IMR-90 (cell line): ENCODE results near the gene POU2F2. TPM values are rescaled to one million over a fixed set of nuclear protein-coding genes. Genes with fewer than 3 reads are reported as not detected.

Experiments
- ATAC-seq: fragments of 200-7000 bp; cut with Tn5 transposase; 2 replicates; pipeline ENCODE4 v1.9.1; 2020; ENCODE audit warnings: low read depth, mild to moderate bottlenecking, moderate library complexity
- BruUV-seq: library from RNA; stranded (reverse); fragments of 400-500 nt; replicated peaks from 2 replicates; lab custom pipeline; 2021; lab: Mats Ljungman, UMichigan
- CTCF ChIA-PET: fragments of 300-600 bp; formaldehyde crosslinking; extraction: SDS; loops from one replicate; lab custom pipeline; 2021; ENCODE audit warnings: antibody characterized with exemption; lab: Yijun Ruan, JAX
- POLR2A ChIA-PET: fragments of 300-600 bp; sonication (Branson Sonifier 250); formaldehyde crosslinking; loops from one replicate; lab custom pipeline; 2022; ENCODE audit warnings: antibody characterized with exemption; ENCODE audit not compliant: unreplicated experiment; lab: Charles Lee
- DNase-seq: peaks from one replicate; pipeline ENCODE4 v3.0.0; 2013
- H2AFZ ChIP-seq: replicated peaks from 2 replicates; pipeline ENCODE3; 2013; ENCODE audit warnings: low read length, mild to moderate bottlenecking; ENCODE audit not compliant: poor library complexity
- H2AK5ac ChIP-seq: 2 replicates; pipeline ENCODE4 v1.6.1; 2013; ENCODE audit warnings: low read depth, low read length, inconsistent platforms
- H2AK9ac ChIP-seq: replicated peaks from 2 replicates; pipeline ENCODE3; 2013; ENCODE audit warnings: mild to moderate bottlenecking, low read depth, low read length, moderate library complexity; ENCODE audit not compliant: poor library complexity
- H2BK120ac ChIP-seq: 2 replicates; pipeline ENCODE4 v1.6.1; 2013; ENCODE audit warnings: low read depth, low read length, inconsistent platforms
- H2BK15ac ChIP-seq: 3 replicates; pipeline ENCODE4 v1.6.1; 2013; ENCODE audit warnings: low read depth, low read length, inconsistent platforms
- H2BK20ac ChIP-seq: 2 replicates; pipeline ENCODE4 v1.6.1; 2013; ENCODE audit warnings: low read depth, mild to moderate bottlenecking, inconsistent platforms, low read length, moderate library complexity
- H2BK5ac ChIP-seq: 2 replicates; pipeline ENCODE4 v1.6.1; 2013; ENCODE audit warnings: mild to moderate bottlenecking, low read depth, low read length, inconsistent platforms; ENCODE audit not compliant: poor library complexity, severe bottlenecking
- H3K14ac ChIP-seq: replicated peaks from 2 replicates; pipeline ENCODE4 v1.6.1; 2013; ENCODE audit warnings: low read depth, low read length, inconsistent platforms
- H3K18ac ChIP-seq: 2 replicates; pipeline ENCODE4 v1.6.1; 2013; ENCODE audit warnings: low read depth, low read length, control low read depth
- H3K23ac ChIP-seq: 2 replicates; pipeline ENCODE4 v1.6.1; 2013; ENCODE audit warnings: low read depth, low read length, inconsistent platforms
- H3K27ac ChIP-seq: 2 replicates; pipeline ENCODE4 v1.5.1; 2013; ENCODE audit warnings: mild to moderate bottlenecking, control low read depth, low read length; ENCODE audit not compliant: insufficient read depth
- H3K27me3 ChIP-seq: 2 replicates; pipeline ENCODE4 v1.6.1; 2013; ENCODE audit warnings: low read length; ENCODE audit not compliant: control insufficient read depth, insufficient read depth
- H3K36me3 ChIP-seq: 2 replicates; pipeline ENCODE4 v1.6.1; 2013; ENCODE audit warnings: low read length, mixed read lengths; ENCODE audit not compliant: control insufficient read depth, insufficient read depth
- H3K4ac ChIP-seq: 2 replicates; pipeline ENCODE4 v1.6.1; 2013; ENCODE audit warnings: low read depth, low read length, inconsistent platforms
- H3K4me1 ChIP-seq: 2 replicates; pipeline ENCODE4 v1.6.1; 2013; ENCODE audit warnings: low read length, mixed read lengths; ENCODE audit not compliant: control insufficient read depth, insufficient read depth
- H3K4me2 ChIP-seq: 2 replicates; pipeline ENCODE4 v1.6.1; 2013; ENCODE audit warnings: low read depth, mild to moderate bottlenecking, control low read depth, low read length, moderate library complexity
- H3K4me3 ChIP-seq: 2 replicates; pipeline ENCODE4 v1.5.1; 2013; ENCODE audit warnings: low read depth, mild to moderate bottlenecking, control low read depth, low read length, moderate library complexity; ENCODE audit not compliant: insufficient read depth
- H3K56ac ChIP-seq: 2 replicates; pipeline ENCODE4 v1.6.1; 2013; ENCODE audit warnings: low read length, inconsistent platforms; ENCODE audit not compliant: insufficient read depth; ENCODE audit errors: extremely low read depth
- H3K79me1 ChIP-seq, 2 experiments: 2 replicates each; pipeline ENCODE4 v1.6.1; 2013; ENCODE audit warnings: low read length in 2 of 2, inconsistent platforms in 1 of 2, low read depth in 1 of 2
- H3K9ac ChIP-seq: 2 replicates; pipeline ENCODE4 v1.6.1; 2013; ENCODE audit warnings: low read depth, low read length, control low read depth
- H3K9me1 ChIP-seq: 2 replicates; pipeline ENCODE4 v1.6.1; 2013; ENCODE audit warnings: low read length, inconsistent platforms; ENCODE audit not compliant: insufficient read depth
- H3K9me3 ChIP-seq: 2 replicates; pipeline ENCODE4 v1.6.1; 2013; ENCODE audit warnings: low read length; ENCODE audit not compliant: control insufficient read depth, insufficient read depth
- H4K20me1 ChIP-seq: 2 replicates; pipeline ENCODE4 v1.6.1; 2013; ENCODE audit warnings: low read length, inconsistent platforms; ENCODE audit not compliant: insufficient read depth
- H4K5ac ChIP-seq: 2 replicates; pipeline ENCODE4 v1.6.1; 2013; ENCODE audit warnings: mild to moderate bottlenecking, low read depth, low read length, control low read depth
- H4K8ac ChIP-seq, 2 experiments: 2 replicates each; pipeline ENCODE4 v1.6.1; 2013; ENCODE audit warnings: low read depth in 2 of 2, low read length in 2 of 2, control low read depth in 1 of 2, inconsistent platforms in 1 of 2
- H4K91ac ChIP-seq: 2 replicates; pipeline ENCODE4 v1.6.1; 2013; ENCODE audit warnings: low read depth, low read length, inconsistent platforms; ENCODE audit not compliant: insufficient read depth
- RAD21 ChIP-seq: IDR thresholded peaks from 2 replicates; pipeline ENCODE4 v1.6.1; 2012; ENCODE audit warnings: low read length, improper control_type of control experiment
- WGBS, 2 experiments: methylation state at CpG; one replicate each; pipeline versions ENCODE4 v1.1.5 to v1.1.7; 2013; ENCODE audit warnings: missing lambda C conversion rate in 2 of 2; ENCODE audit not compliant: insufficient read length in 1 of 2; ENCODE audit errors: extremely low coverage in 2 of 2; 5-methylcytosine and 5-hydroxymethylcytosine counted together
- dilution Hi-C: fragments of 300-500 bp; cut with HindIII; formaldehyde crosslinking; loops from one replicate; pipeline ENCODE4 v1.14.3; 2018; ENCODE audit warnings: low sequenced_read_pairs; ENCODE audit not compliant: unreplicated experiment
- in situ Hi-C: fragments of 300-500 bp; cut with MboI; formaldehyde crosslinking; loops from 3 replicates; pipeline ENCODE4 v1.14.3; 2019; ENCODE audit warnings: low sequenced_read_pairs, inconsistent platforms, mixed read lengths
- intact Hi-C: fragments of 100-400 bp; cut with micrococcal nuclease; formaldehyde crosslinking; loops from 2 replicates; pipeline ENCODE4 v1.10.0; 2022
- polyA plus RNA-seq, 3 experiments: library from polyadenylated mRNA; depleted of rRNA; stranded (reverse); fragments of >200 nt; gene quantifications; 2 replicates each; pipeline ENCODE4 v1.2.3, GENCODE V29; 2012; ENCODE audit warnings: low replicate concordance in 1 of 3
- total RNA-seq: library from RNA; depleted of rRNA; stranded (reverse); fragments of >200 nt; gene quantifications from 2 replicates; pipeline ENCODE4 v1.2.3, GENCODE V29; 2012
- TF ChIP-seq, protein P1 (sequence below): conservative IDR thresholded peaks from 2 replicates; pipeline ENCODE4 v1.5.1; 2012; ENCODE audit warnings: mild to moderate bottlenecking, low read depth, low read length, improper control_type of control experiment

The POU2F2 gene
- total and polyA plus RNA-seq, 2 of the 4 experiments (the other 2 are of a cell fraction), result 0.54 to 5.0 TPM

DNA sequence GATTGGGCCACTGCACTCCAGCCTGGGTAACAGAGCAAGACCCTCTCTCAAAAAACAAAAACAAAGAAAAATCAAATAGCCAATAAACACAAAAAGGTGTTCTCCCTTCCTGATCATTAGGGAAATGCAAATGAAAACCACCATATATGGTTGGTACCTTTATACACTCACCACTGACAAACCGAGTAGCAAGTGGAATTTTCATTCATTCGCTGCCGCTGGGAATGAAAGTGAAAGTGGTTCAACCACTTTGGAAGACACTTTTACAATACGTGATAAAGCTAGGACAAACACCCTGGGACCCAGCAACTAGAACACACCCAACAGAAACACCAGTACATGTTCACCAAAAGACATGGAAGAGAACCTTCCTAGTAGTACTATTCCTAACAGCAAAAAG is 83.3 kb downstream of the POU2F2 start:
- H3K23ac ChIP-seq, result no peak overlapping the region
- H3K9me3 ChIP-seq, result no peaks in the 10 kb centered on the region
- H3K4me1 ChIP-seq, result no peaks in the 10 kb centered on the region
- no peak overlapping the region for H3K4me3 ChIP-seq
- H4K91ac ChIP-seq, result no peak overlapping the region
- ATAC-seq (no peak), DNase-seq (no peak)
- intact Hi-C loops, result no loop called here
- no peak overlapping the region for H2BK20ac ChIP-seq
- BruUV-seq, result no TSS peak
- H3K36me3 ChIP-seq, result no peaks in the 10 kb centered on the region
- no peak overlapping the region for H3K27ac ChIP-seq
- H2AFZ ChIP-seq, result no peak overlapping the region
- H4K20me1 ChIP-seq, result no peaks in the 10 kb centered on the region
- H3K56ac ChIP-seq, result no peak overlapping the region
- H3K79me1 ChIP-seq, result no peaks in the 10 kb centered on the region
- dilution Hi-C loops, result no loop called here
- no peak overlapping the region for H3K4ac ChIP-seq
- no peak overlapping the region for H2BK5ac ChIP-seq
- no peak overlapping the region for H2AK5ac ChIP-seq
- CTCF ChIA-PET, result interaction anchor here (2.2 kb wide), 1 partner anchor 15 kb away, joined by 9 read pairs; no protein-coding TSS in a partner anchor
- H3K9me1 ChIP-seq, result no peaks in the 10 kb centered on the region
- no peak overlapping the region for H4K8ac ChIP-seq
- H3K27me3 ChIP-seq, result peaks cover 35% of the 10 kb centered on the region
- H3K4me2 ChIP-seq, result no peak overlapping the region
- H4K5ac ChIP-seq, result no peak overlapping the region
- in situ Hi-C loops, result no loop called here
- no peak overlapping the region for H2AK9ac ChIP-seq
- H2BK15ac ChIP-seq, result no peak overlapping the region
- H3K14ac ChIP-seq, result no peak overlapping the region
- TF ChIP-seq, protein P1, sequence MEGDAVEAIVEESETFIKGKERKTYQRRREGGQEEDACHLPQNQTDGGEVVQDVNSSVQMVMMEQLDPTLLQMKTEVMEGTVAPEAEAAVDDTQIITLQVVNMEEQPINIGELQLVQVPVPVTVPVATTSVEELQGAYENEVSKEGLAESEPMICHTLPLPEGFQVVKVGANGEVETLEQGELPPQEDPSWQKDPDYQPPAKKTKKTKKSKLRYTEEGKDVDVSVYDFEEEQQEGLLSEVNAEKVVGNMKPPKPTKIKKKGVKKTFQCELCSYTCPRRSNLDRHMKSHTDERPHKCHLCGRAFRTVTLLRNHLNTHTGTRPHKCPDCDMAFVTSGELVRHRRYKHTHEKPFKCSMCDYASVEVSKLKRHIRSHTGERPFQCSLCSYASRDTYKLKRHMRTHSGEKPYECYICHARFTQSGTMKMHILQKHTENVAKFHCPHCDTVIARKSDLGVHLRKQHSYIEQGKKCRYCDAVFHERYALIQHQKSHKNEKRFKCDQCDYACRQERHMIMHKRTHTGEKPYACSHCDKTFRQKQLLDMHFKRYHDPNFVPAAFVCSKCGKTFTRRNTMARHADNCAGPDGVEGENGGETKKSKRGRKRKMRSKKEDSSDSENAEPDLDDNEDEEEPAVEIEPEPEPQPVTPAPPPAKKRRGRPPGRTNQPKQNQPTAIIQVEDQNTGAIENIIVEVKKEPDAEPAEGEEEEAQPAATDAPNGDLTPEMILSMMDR, result no peak
- TF ChIP-seq RAD21, result no peak
- no peak overlapping the region for H2BK120ac ChIP-seq
- WGBS, 2 experiments, result no CpG with 5 or more reads among the region's 4 CpGs
- POLR2A ChIA-PET, result no interaction called here
- no peak overlapping the region for H3K9ac ChIP-seq
- H3K18ac ChIP-seq, result no peak overlapping the region
